ENCODE measurements around the gene NOL11. TPM values are rescaled to one million over a fixed set of nuclear protein-coding genes. Genes with fewer than 3 reads are reported as not detected.

The NOL11 gene
- total and polyA plus RNA-seq, 2 of the 8 experiments (the other 6 are each of a cell fraction or from before 2014, with no cell fraction given): 58.0 to 97.2 TPM

- Histone ChIP-seq H3K18ac (ENCODE audit: extremely low read depth, low read length) (no peak overlapping the region), H3K27me3 (replicated peaks in 1 of 4; ENCODE audit: control insufficient read depth in 3 of 4, extremely low read depth in 1 of 4, insufficient read depth in 3 of 4, low read length in 3 of 4) (no peaks in the 10 kb centered on the region), H3K4me1 (replicated peaks in 1 of 4; ENCODE audit: control insufficient read depth in 3 of 4, insufficient read depth in 4 of 4, low read length in 3 of 4) (peaks cover 0 to 3% (median under 1%) of the 10 kb centered on the region in 4 experiments; a peak in 1 of 7 replicates), H3K23me2 (ENCODE audit: low read depth, low read length) (no peaks in the 10 kb centered on the region; the same call in 1 of the 2 replicates), H3K79me2 (ENCODE audit: control insufficient read depth in 1 of 2, insufficient read depth in 2 of 2, low read length in 2 of 2) (no peaks in the 10 kb centered on the region), H4K91ac (replicated peaks; ENCODE audit: insufficient read length, low read length) (peak overlapping the region; percentile 25), H2BK120ac (replicated peaks; ENCODE audit: low read depth, low read length) (no peak overlapping the region), H3K4me2 (ENCODE audit: insufficient read depth in 1 of 2, low read depth in 2 of 2, low read length in 2 of 2) (no peak overlapping the region), H3K79me1 (ENCODE audit: low read depth, low read length) (no peaks in the 10 kb centered on the region), H2BK12ac (ENCODE audit: low read depth, low read length) (no peak overlapping the region), H2AK5ac (ENCODE audit: low read depth, low read length) (no peak overlapping the region), H3K9ac (replicated peaks in 1 of 4; ENCODE audit: extremely low read depth in 1 of 4, low read depth in 3 of 4, low read length in 3 of 4) (no peak overlapping the region), H2BK15ac (ENCODE audit: low read length) (no peak overlapping the region), H3K4me3 (ENCODE audit: extremely low read depth in 1 of 4, insufficient read depth in 2 of 4, low read depth in 3 of 4, low read length in 4 of 4) (no peak overlapping the region), H4K5ac (ENCODE audit: insufficient read length, low read depth, low read length) (no peak overlapping the region), H4K20me1 (replicated peaks in 1 of 2; ENCODE audit: control insufficient read depth in 1 of 2, insufficient read depth in 2 of 2, low read length in 2 of 2) (no peaks in the 10 kb centered on the region), H2BK20ac (ENCODE audit: low read length) (no peak overlapping the region), H3K4ac (replicated peaks; ENCODE audit: insufficient read length, low read depth, low read length) (no peak overlapping the region), H2BK5ac (ENCODE audit: low read depth, low read length) (no peak overlapping the region), H3K14ac (ENCODE audit: insufficient read length) (no peak overlapping the region), H3K36me3 (ENCODE audit: control insufficient read depth in 2 of 4, insufficient read depth in 4 of 4, low read length in 3 of 4) (no peaks in the 10 kb centered on the region), H3K27ac (ENCODE audit: low read depth, low read length) (no peak overlapping the region), H3K9me3 (ENCODE audit: insufficient read depth in 2 of 2, low read depth in 1 of 2, low read length in 1 of 2) (peaks cover 0 to 5% of the 10 kb centered on the region in 2 experiments; a peak in 3 of 4 replicates), H2AFZ (ENCODE audit: low read length) (0 out of 2 replicates have a peak overlapping the region, but pooled peaks have one; percentile 2), H3K56ac (replicated peaks; ENCODE audit: insufficient read length, low read depth, low read length) (no peak overlapping the region), H3K23ac (ENCODE audit: insufficient read length) (no peak overlapping the region), H4K8ac (ENCODE audit: extremely low read depth, insufficient read depth, low read length) (no peak overlapping the region)
- WGBS, 2 experiments (ENCODE audit: extremely low coverage in 1 of 2, insufficient coverage in 1 of 2, insufficient read length in 1 of 2, insufficient replicate concordance in 2 of 2, low coverage in 1 of 2, low lambda C conversion rate in 2 of 2, missing lambda C conversion rate in 1 of 2): 96% methylated on average over 4 of the region's 4 CpGs; no CpG with 5 or more reads in 1 of the 2 experiments
- POLR2A ChIA-PET (ENCODE audit: partially characterized antibody): interaction anchor here (0.8 kb wide), 1 partner anchor 334 kb away, joined by 4 read pairs; no protein-coding TSS in a partner anchor
- TF ChIP-seq KDM5A (IDR thresholded peaks at IDR 0.05; ENCODE audit: low read length): no peak
- TF ChIP-seq SP2 (IDR thresholded peaks at IDR 0.05; ENCODE audit: low read length): no peak
- no peak for TF ChIP-seq EGR1 (IDR thresholded peaks at IDR 0.05; ENCODE audit: borderline replicate concordance, low read depth, low read length)
- CTCF ChIA-PET (ENCODE audit: partially characterized antibody): interaction anchor here (1.1 to 1.4 kb wide), 3 partner anchors 11 to 91 kb away, joined by 3 to 4 read pairs (median 4); no protein-coding TSS in a partner anchor
- FAIRE-seq (no peak), DNase-seq (ENCODE audit: low read depth in 1 of 2, low spot score in 2 of 2) (no peak)
Observed at GRCh38 chr17:67712375-67712774, 5.4 kb upstream of the NOL11 start.
